HepG2 (cell line): ENCODE results near the gene TEAD1. TPM values are rescaled to one million over a fixed set of nuclear protein-coding genes. Genes with fewer than 3 reads are reported as not detected.

Experiments
- ATAC-seq: fragments of 200-7000 bp; cut with Tn5 transposase; 3 replicates; pipeline ENCODE4 v1.9.1; 2020; ENCODE audit warnings: mild to moderate bottlenecking, moderate library complexity
- BruUV-seq: library from RNA; stranded (reverse); fragments of 400-500 nt; replicated peaks from 2 replicates; lab custom pipeline; 2021; lab: Mats Ljungman, UMichigan
- CTCF ChIA-PET: fragments of 300-600 bp; formaldehyde crosslinking; extraction: SDS; loops from one replicate; lab custom pipeline; 2021; ENCODE audit warnings: low total read pairs, inconsistent platforms, low intra/inter-chr PET ratio; lab: Yijun Ruan, JAX
- POLR2A ChIA-PET: fragments of 350-600 bp; sonication (Branson Sonifier 250); formaldehyde crosslinking; loops from one replicate; lab custom pipeline; 2020; ENCODE audit warnings: antibody characterized with exemption, inconsistent platforms; lab: Yijun Ruan, JAX
- DNase-seq: peaks from one replicate; pipeline ENCODE4 v3.0.0-alpha.2; 2015; ENCODE audit warnings: low spot score
- FAIRE-seq: peaks from 3 replicates; lab custom pipeline; 2011; peaks lifted over from hg19 to GRCh38; lab: Jason Lieb, UNC
- H2AFZ ChIP-seq: one replicate; pipeline ENCODE4 v1.6.1; 2011; ENCODE audit warnings: low read length, inconsistent platforms
- H3K27ac ChIP-seq: fragments of 300-600 bp; 3 replicates; pipeline ENCODE4 v1.8.0; 2011; ENCODE audit warnings: mixed run types, mild to moderate bottlenecking, mixed read lengths, low read length, inconsistent platforms; ENCODE audit not compliant: insufficient read depth; ENCODE audit errors: extremely low read length
- H3K27me3 ChIP-seq, 2 experiments: fragments of 200-600 bp in 1 of 2; 2 replicates in 1 of 2; 3 replicates in 1 of 2; pipeline versions ENCODE4 v1.6.0 to v1.8.0; 2011; ENCODE audit warnings: low read length in 2 of 2, mild to moderate bottlenecking in 2 of 2, moderate library complexity in 2 of 2, inconsistent platforms in 1 of 2; ENCODE audit not compliant: insufficient read depth in 2 of 2, control insufficient read depth in 1 of 2
- H3K36me3 ChIP-seq, 2 experiments: fragments of 200-600 bp in 1 of 2; replicated peaks in 1 of 2; 2 replicates in 1 of 2; 3 replicates in 1 of 2; pipeline versions ENCODE4 v1.5.1 to v1.8.0; 2011; ENCODE audit warnings: low read length in 2 of 2, inconsistent platforms in 1 of 2; ENCODE audit not compliant: insufficient read depth in 2 of 2, control insufficient read depth in 1 of 2
- H3K4me1 ChIP-seq: 2 replicates; pipeline ENCODE4 v1.5.1; 2012; ENCODE audit warnings: low read length, inconsistent platforms; ENCODE audit not compliant: insufficient read depth
- H3K4me2 ChIP-seq: 2 replicates; pipeline ENCODE4 v1.6.0; 2011; ENCODE audit warnings: low read depth, low read length, inconsistent platforms
- H3K4me3 ChIP-seq, 3 experiments: fragments of 200-600 bp in 1 of 3; sonication (generic), shearing (Covaris generic) in 1 of 3; replicated peaks in 1 of 3; 2 replicates each; pipeline ENCODE4 v1.5.1; 2011 to 2016; ENCODE audit warnings: low read length in 3 of 3, inconsistent platforms in 2 of 3, low read depth in 2 of 3, mild to moderate bottlenecking in 2 of 3, control low read depth in 1 of 3, mixed read lengths in 1 of 3; ENCODE audit not compliant: insufficient read depth in 1 of 3
- H3K79me2 ChIP-seq: one replicate; pipeline ENCODE4 v1.6.1; 2011; ENCODE audit warnings: low read length, inconsistent platforms; ENCODE audit not compliant: insufficient read depth
- H3K9ac ChIP-seq: 2 replicates; pipeline ENCODE4 v1.6.0; 2011; ENCODE audit warnings: mild to moderate bottlenecking, low read depth, low read length, inconsistent platforms; ENCODE audit not compliant: insufficient read depth
- H3K9me3 ChIP-seq: 2 replicates; pipeline ENCODE4 v1.5.1; 2012; ENCODE audit warnings: mild to moderate bottlenecking, low read length
- H4K20me1 ChIP-seq: 2 replicates; pipeline ENCODE4 v1.6.0; 2011; ENCODE audit warnings: inconsistent platforms, mild to moderate bottlenecking, low read length, moderate library complexity; ENCODE audit not compliant: insufficient read depth
- BATF2 ChIP-seq: sonication (generic); formaldehyde crosslinking; IDR thresholded peaks from 2 replicates; pipeline ENCODE4 v1.8.0; 2022; ENCODE audit warnings: mild to moderate bottlenecking, missing genetic modification reagents, moderate library complexity
- ETV6 ChIP-seq: sonication (generic); formaldehyde crosslinking; conservative IDR thresholded peaks from 2 replicates; pipeline ENCODE4 v1.4.0; 2020; ENCODE audit warnings: missing genetic modification reagents
- GPN1 ChIP-seq: sonication (generic); formaldehyde crosslinking; IDR thresholded peaks from 2 replicates; pipeline ENCODE4 v1.5.1; 2020; ENCODE audit warnings: missing genetic modification reagents, borderline replicate concordance
- HNF4A ChIP-seq: sonication (generic); formaldehyde crosslinking; IDR thresholded peaks from 2 replicates; pipeline ENCODE4 v1.4.0; 2020; ENCODE audit warnings: missing genetic modification reagents
- NR2C2 ChIP-seq: sonication (generic); formaldehyde crosslinking; IDR thresholded peaks from 2 replicates; pipeline ENCODE4 v1.4.0; 2020; ENCODE audit warnings: missing genetic modification reagents, mild to moderate bottlenecking, moderate library complexity, borderline replicate concordance
- PATZ1 ChIP-seq: sonication (generic); formaldehyde crosslinking; IDR thresholded peaks from 2 replicates; pipeline ENCODE4 v1.4.0; 2020; ENCODE audit warnings: missing genetic modification reagents
- ZFP36L1 ChIP-seq: sonication (generic); formaldehyde crosslinking; IDR thresholded peaks from 2 replicates; pipeline ENCODE4 v1.8.0; 2022; ENCODE audit warnings: mild to moderate bottlenecking, missing genetic modification reagents, moderate library complexity
- ZNF30 ChIP-seq: sonication (generic); formaldehyde crosslinking; IDR thresholded peaks from 2 replicates; pipeline ENCODE4 v1.5.0; 2020; ENCODE audit warnings: mild to moderate bottlenecking, missing genetic modification reagents
- ZNF329 ChIP-seq: sonication (generic); formaldehyde crosslinking; IDR thresholded peaks from 2 replicates; pipeline ENCODE4 v1.9.0; 2021; ENCODE audit warnings: low read depth, mild to moderate bottlenecking, missing genetic modification reagents
- ZNF7 ChIP-seq: IDR thresholded peaks from 2 replicates; pipeline ENCODE4 v1.6.1; 2016; ENCODE audit warnings: missing biosample characterization, missing genetic modification reagents
- ZSCAN20 ChIP-seq: sonication (generic); formaldehyde crosslinking; IDR thresholded peaks from 2 replicates; pipeline ENCODE4 v1.4.0; 2020; ENCODE audit warnings: missing genetic modification reagents, mild to moderate bottlenecking, borderline replicate concordance
- WGBS: methylation state at CpG from one replicate; pipeline ENCODE4 v1.1.6; 2017; ENCODE audit warnings: low lambda C conversion rate; 5-methylcytosine and 5-hydroxymethylcytosine counted together
- in situ Hi-C: cut with HindIII; loops from 2 replicates; pipeline ENCODE4 v1.10.0; 2017; ENCODE audit warnings: low pct_unique_long_range_greater_than_20kb; ENCODE audit not compliant: extremely low pct_ligation_motif_present
- intact Hi-C: fragments of 100-400 bp; cut with micrococcal nuclease; formaldehyde crosslinking; loops from one replicate; pipeline ENCODE4 v1.10.0; 2022; ENCODE audit not compliant: unreplicated experiment
- polyA plus RNA-seq, 8 experiments: library from polyadenylated mRNA; depleted of rRNA in 3 of 8; stranded (reverse) in 7 of 8; unstranded in 1 of 8; fragments of >200 nt; fragmentation: Illumina TruSeq in 4 of 8; extraction: Trizol in 4 of 8; gene quantifications; 2 replicates each; pipeline versions ENCODE4 v1.2.1 to v1.2.3, GENCODE V29; 2011 to 2016; ENCODE audit warnings: low read depth in 4 of 8, missing spikeins in 1 of 8, mixed read lengths in 1 of 8; ENCODE audit not compliant: insufficient read depth in 1 of 8
- total RNA-seq, 5 experiments: library from RNA; depleted of rRNA; stranded (reverse); fragments of >200 nt; fragmentation: Illumina TruSeq; extraction: Trizol; gene quantifications; 2 replicates each; pipeline ENCODE4 v1.2.3, GENCODE V29; 2016; ENCODE audit warnings: low read depth in 1 of 5
- TF ChIP-seq, protein P1 (sequence below): sonication (generic); formaldehyde crosslinking; IDR thresholded peaks from 2 replicates; pipeline ENCODE4 v1.8.0; 2022; ENCODE audit warnings: mild to moderate bottlenecking, missing genetic modification reagents, moderate library complexity
- TF ChIP-seq, protein P2 (sequence below): sonication (generic); formaldehyde crosslinking; IDR thresholded peaks from 2 replicates; pipeline ENCODE4 v1.4.0; 2020; ENCODE audit warnings: mild to moderate bottlenecking, missing genetic modification reagents
- TF ChIP-seq, protein P3 (sequence below): IDR thresholded peaks from 2 replicates; pipeline ENCODE4 v1.6.1; 2016; ENCODE audit warnings: low read depth, control low read depth
- TF ChIP-seq, protein P4 (sequence below): sonication (generic); formaldehyde crosslinking; IDR thresholded peaks from 2 replicates; pipeline ENCODE4 v1.4.0; 2020; ENCODE audit warnings: missing genetic modification reagents

Gene TEAD1
- total and polyA plus RNA-seq, 2 of the 13 experiments (the other 11 are each of a cell fraction or from before 2014, with no cell fraction given): 20.1 to 30.5 TPM

- TF ChIP-seq ZNF329 (CRISPR knock-in tag) (no peak), ZNF30 (no peak), ZNF7 (CRISPR knock-in tag) (no peak)
- TF ChIP-seq, protein P1, sequence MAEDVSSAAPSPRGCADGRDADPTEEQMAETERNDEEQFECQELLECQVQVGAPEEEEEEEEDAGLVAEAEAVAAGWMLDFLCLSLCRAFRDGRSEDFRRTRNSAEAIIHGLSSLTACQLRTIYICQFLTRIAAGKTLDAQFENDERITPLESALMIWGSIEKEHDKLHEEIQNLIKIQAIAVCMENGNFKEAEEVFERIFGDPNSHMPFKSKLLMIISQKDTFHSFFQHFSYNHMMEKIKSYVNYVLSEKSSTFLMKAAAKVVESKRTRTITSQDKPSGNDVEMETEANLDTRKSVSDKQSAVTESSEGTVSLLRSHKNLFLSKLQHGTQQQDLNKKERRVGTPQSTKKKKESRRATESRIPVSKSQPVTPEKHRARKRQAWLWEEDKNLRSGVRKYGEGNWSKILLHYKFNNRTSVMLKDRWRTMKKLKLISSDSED (CRISPR knock-in tag): no peak
- TF ChIP-seq, protein P2, sequence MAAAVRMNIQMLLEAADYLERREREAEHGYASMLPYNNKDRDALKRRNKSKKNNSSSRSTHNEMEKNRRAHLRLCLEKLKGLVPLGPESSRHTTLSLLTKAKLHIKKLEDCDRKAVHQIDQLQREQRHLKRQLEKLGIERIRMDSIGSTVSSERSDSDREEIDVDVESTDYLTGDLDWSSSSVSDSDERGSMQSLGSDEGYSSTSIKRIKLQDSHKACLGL (CRISPR knock-in tag): no peak
These were observed 53.5 kb downstream of the TEAD1 start (continued) for GRCh38 chr11:12727563-12728211.

- Histone ChIP-seq H3K9me3 (no peaks in the 10 kb centered on the region), H3K27ac (no peak overlapping the region), H3K4me2 (no peak overlapping the region), H3K4me3 (no peak overlapping the region), H3K27me3 (no peaks in the 10 kb centered on the region), H3K79me2 (peaks cover 29% of the 10 kb centered on the region), H3K36me3 (no peaks in the 10 kb centered on the region), H3K4me1 (peaks cover 51% of the 10 kb centered on the region), H2AFZ (no peak overlapping the region), H4K20me1 (peaks cover 17% of the 10 kb centered on the region), H3K9ac (no peak overlapping the region)
- 89% methylated on average over 4 of the region's 4 CpGs for WGBS
- no TSS peak for BruUV-seq
- in situ Hi-C loops (no loop called here), intact Hi-C loops (no loop called here)
- CTCF ChIA-PET: no interaction called here
- POLR2A ChIA-PET: no interaction called here
- DNase-seq: no peak
- FAIRE-seq: no peak
- no peak for ATAC-seq
- TF ChIP-seq GPN1 (CRISPR knock-in tag) (no peak), NR2C2 (no peak), BATF2 (CRISPR knock-in tag) (no peak), ZSCAN20 (no peak), PATZ1 (CRISPR knock-in tag) (no peak), HNF4A (CRISPR knock-in tag) (no peak), ZFP36L1 (no peak), ETV6 (no peak)
- TF ChIP-seq, protein P3, sequence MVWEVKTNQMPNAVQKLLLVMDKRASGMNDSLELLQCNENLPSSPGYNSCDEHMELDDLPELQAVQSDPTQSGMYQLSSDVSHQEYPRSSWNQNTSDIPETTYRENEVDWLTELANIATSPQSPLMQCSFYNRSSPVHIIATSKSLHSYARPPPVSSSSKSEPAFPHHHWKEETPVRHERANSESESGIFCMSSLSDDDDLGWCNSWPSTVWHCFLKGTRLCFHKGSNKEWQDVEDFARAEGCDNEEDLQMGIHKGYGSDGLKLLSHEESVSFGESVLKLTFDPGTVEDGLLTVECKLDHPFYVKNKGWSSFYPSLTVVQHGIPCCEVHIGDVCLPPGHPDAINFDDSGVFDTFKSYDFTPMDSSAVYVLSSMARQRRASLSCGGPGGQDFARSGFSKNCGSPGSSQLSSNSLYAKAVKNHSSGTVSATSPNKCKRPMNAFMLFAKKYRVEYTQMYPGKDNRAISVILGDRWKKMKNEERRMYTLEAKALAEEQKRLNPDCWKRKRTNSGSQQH (CRISPR knock-in tag): no peak
- TF ChIP-seq, protein P4, sequence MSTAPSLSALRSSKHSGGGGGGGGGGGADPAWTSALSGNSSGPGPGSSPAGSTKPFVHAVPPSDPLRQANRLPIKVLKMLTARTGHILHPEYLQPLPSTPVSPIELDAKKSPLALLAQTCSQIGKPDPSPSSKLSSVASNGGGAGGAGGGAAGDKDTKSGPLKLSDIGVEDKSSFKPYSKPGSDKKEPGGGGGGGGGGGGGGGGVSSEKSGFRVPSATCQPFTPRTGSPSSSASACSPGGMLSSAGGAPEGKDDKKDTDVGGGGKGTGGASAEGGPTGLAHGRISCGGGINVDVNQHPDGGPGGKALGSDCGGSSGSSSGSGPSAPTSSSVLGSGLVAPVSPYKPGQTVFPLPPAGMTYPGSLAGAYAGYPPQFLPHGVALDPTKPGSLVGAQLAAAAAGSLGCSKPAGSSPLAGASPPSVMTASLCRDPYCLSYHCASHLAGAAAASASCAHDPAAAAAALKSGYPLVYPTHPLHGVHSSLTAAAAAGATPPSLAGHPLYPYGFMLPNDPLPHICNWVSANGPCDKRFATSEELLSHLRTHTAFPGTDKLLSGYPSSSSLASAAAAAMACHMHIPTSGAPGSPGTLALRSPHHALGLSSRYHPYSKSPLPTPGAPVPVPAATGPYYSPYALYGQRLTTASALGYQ (CRISPR knock-in tag): no peak
These were observed 54.2 kb downstream of the TEAD1 start for GRCh38 chr11:12728417-12728816.
